HG03064 (cell line): ENCODE measurements around the gene SPAG8.

Source experiments
- ATAC-seq: cut with Tn5 transposase; IDR thresholded peaks from one replicate; pipeline ENCODE4 v1.9.1; 2021; ENCODE audit warnings: low read depth; ENCODE audit not compliant: unreplicated experiment

SPAG8 gene, protein sequence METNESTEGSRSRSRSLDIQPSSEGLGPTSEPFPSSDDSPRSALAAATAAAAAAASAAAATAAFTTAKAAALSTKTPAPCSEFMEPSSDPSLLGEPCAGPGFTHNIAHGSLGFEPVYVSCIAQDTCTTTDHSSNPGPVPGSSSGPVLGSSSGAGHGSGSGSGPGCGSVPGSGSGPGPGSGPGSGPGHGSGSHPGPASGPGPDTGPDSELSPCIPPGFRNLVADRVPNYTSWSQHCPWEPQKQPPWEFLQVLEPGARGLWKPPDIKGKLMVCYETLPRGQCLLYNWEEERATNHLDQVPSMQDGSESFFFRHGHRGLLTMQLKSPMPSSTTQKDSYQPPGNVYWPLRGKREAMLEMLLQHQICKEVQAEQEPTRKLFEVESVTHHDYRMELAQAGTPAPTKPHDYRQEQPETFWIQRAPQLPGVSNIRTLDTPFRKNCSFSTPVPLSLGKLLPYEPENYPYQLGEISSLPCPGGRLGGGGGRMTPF

DNA sequence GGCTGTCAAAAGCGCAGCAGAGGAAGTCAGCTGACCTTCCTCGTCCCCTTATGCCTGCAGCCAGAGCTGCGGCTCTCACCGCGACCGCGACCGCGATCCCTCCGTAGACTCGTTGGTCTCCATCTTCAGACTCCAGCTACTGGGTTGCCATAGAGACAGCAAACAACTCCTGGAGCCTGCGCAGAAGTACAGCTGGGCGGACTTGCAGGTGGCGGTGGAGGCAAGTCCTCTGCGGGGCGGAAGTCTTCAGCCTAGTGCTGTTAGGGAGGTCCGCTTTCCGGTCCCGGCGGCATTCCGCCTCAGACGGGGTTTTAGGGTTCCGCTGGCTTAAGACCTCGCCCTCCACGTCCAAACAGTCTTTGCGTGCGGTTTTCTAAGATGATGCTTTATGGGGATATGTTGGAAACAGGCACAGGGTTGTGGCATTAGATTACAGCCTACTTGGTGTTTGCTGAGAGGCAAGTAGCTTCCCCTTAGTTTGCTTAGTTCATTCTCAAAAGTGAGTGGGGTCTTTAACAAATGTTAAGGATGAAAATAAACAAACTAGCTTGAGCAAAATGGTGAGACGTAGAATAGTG is at the start of gene SPAG8:
Gene SPAG8 (minus strand): TSS at position 238 of the 578 bp plus-strand sequence. CDS start 115 bp downstream, at position 123.
- ATAC-seq: peak; percentile 47

DNA sequence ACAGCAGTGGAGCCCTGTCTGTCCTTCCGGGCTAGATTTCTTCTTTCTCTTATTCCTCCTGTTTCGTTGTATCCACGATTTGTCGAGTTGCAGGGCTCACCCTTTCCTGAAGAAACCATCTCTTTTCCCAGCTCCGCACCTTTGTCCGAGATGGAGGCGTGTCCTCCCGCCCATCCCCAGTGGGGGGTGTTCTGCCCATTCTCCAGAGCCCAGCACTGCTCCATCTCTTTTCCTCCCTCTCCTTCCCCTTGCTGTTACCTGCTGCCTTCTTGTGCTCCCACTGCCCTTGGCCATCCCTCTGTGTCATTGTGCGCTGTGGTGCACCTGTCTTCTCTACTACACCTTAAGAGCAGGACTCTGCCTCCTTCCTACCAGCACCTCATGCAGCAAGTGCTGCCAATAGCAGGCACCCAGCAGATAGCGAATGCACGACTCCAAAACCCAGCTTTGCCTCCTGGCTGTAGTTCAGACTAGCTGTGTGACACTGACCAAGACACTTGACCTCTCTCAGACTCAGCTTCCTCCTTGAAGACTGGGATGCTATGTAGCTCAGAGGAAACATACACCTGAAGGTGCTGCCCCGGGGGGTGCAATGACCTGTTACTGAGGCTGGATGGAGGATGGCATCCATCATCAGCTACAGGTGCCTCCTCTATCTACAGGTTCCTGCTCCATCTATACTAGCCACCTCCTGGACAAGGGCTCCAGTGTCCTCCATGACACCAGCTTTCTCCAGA is 49.3 kb upstream of the SPAG8 start:
- ATAC-seq: no peak

DNA sequence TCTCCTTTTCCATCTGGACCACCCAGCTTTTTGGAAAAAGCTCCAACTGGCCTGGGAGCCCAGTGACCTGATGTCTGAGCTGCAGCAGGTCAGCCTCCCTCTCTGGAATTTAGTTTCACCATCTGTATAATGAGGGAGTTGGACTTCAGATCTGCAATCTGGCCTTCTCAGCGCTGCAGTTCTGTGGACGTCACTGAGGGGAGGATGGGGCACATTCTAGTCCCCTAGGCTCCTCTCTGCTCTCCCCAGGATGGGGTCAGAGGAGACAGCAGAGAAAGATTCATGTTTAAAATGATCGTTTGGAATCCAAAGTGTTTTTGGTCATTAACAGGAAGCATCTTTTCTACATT is 47.9 kb upstream of the SPAG8 start:
- no peak for ATAC-seq

DNA sequence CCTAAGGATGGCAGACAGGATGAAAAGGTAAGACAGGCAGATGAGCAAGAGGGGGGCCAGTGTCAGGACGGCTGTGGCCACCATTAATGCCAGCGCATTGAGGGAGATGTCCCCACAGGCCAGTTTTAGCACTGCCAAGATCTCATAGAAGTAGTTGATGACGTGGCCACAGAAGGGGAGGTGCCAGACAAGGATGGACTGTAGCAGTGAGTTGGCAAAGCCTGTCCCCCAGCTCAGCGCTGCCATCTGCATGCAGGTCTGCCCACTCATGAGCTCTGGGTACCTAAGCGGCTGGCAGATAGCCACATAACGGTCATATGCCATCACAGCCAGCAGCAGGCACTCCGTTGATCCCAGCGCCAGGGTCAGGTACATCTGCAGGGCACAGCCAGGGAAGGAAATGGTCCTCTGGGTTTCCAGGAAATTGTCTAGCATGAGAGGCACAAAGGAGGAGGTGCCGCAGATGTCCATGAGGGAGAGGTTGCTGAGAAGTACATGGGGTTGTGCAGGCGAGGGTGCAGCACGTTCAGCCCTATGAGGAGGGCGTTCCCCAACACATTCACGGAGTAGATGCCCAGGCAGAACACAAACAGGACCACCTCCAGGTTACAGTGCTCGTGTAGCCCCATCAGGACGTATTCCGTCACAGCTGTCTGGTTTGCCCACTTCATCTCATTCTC is 47.4 kb upstream of the SPAG8 start:
- ATAC-seq: no peak

DNA sequence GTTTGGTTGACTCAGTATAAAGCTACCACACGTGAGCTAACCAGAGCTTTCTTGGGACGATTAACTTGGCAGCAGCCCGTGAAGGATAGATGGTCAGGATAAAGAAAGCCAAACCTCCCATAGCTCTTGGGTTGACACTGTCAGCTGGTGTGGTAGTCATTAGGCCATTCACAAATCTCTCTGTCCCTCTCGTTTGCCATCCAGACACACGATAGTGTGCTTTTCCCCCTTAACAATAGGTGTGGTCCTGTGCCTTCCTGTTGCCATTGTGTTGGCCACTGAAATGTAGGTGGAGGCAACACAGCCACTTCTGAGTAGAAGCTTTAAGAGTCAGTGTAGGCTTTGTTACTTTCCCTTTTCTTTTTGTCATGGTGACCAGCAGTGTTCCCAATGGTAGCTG is 46.4 kb upstream of the SPAG8 start:
- no peak for ATAC-seq

DNA sequence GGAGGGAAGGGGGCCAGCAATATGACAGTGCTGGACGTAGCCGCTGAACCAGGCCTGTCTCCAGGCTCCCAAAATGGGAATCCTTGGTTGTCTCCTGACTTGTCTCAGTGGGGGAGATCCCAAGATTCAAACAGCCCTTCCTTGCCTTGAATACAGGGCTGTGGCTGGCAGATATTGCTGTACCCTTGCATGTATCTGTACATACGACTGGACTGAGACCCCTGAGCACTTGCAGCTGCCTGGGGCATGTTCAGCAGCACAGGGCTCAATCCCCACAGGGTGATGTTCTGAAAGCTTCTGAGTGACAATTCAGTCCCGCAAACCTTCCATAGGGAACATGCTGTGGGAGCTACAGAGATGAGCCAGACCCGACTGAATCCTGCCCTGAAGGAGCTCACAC is 44.8 kb upstream of the SPAG8 start:
- ATAC-seq: no peak

DNA sequence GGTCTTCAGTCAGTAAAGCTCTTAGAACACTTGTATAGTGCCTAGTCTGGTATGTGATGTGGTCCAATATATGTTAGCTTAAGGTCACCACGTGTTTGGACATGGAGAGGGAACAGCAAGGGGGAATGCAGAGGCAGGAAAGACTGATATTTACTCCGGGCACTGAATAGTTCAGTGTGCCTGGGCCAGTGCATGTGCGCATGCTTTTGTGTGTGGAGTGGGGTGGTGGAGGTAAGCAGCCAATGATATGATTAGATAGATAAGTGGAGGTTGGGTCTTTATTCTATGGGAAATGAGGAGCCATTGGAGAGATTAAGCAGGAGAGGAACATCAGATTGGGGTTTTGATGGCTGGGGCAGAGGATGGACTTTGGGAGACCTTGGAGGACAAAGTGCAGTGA is 44.1 kb upstream of the SPAG8 start:
- no peak for ATAC-seq

DNA sequence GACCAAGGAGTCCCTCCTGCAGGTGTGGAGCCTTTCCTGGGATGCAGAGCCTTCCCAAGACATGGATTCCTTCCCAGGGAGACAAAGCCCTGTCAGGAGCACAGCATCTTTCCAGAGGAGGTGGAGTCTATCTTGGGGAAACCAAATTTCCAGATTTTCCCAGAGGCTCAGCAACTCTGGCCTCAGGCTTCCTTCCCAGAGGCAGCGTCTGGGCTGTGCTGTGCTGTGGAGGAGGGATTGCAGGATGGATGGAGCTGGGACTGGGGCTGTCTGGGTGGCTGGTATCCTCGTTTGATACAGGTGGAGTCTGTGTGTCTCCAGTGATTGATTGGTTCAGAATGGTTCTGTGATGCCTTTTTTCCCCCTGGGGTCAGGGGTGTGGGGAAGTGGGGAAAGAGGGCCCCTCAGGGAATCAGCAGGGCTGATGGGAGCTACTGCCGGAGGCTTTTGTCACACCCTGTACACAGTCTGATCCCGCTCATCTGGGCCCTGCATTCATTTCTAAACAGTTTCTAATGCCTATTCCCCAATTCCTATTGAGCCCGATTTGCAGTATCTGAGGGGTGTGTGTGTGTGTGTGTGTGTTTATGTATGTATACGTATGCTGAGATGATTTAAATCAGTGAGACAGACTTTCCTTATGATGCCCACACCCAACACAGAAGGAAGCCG is 42.2 kb upstream of the SPAG8 start:
- no peak for ATAC-seq

DNA sequence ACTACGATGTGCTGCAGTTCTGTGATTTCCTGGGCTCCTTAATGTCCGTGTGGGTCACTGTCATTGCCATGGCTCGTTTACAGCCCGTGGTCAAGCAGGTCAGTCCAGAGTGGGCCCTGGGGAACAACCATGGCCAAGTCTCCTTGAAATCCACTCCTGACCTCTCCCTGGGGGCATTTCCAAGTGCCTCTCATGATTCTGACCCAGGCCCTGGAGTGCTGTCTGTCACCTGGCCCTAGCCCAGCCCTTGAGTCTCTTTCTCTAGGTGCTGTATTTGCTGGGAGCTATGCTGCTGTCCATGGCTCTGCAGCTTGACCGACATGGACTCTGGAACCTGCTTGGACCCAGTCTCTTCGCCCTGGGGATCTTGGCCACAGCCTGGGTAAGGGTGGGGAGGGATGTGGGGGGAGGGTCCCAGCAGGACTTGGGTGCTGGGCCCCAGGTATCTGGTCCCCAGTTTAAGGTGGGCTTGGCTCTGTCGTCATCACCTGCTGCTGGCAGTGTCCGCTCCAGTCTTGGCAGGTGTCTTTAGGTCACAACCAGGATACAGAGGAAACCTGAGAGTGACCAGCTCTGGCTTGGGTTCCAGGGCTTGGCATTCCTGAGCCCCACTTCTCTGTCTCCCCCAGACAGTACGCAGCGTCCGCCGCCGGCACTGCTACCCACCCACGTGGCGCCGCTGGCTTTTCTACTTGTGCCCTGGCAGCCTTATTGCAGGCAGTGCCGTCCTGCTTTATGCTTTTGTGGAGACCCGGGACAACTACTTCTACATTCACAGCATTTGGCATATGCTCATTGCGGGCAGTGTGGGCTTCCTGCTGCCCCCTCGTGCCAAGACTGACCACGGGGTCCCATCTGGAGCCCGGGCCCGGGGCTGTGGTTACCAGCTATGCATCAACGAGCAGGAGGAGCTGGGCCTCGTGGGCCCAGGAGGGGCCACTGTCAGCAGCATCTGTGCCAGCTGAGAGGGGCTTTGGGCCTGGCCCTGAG is 41.1 kb upstream of the SPAG8 start:
- no peak for ATAC-seq

DNA sequence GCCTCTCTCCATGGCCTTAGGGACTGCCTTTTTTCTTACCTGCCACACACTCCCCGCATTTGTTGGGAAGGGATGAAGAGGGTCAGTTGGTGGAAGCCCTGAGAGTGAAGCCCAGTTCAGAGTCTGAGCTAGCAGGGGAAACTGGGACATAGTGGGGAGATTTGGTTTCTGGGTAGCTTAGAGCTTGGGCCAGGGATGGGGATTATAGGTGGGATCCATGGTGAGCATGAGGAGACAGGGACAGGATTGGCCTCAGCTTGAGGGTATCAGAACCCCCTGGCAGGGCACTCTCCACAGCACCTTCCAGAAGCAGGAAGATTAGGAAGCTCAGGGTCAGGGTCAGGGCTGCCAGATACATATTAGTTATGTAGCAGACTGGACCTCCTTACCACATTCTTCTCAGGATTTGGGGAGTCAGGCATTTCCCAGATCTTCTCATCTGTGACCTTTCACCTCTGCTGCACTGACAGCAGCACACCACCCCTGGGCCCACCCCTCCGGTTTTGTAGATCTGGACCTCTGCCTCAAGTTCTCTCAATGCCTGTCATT is 40.3 kb upstream of the SPAG8 start:
- ATAC-seq: no peak

DNA sequence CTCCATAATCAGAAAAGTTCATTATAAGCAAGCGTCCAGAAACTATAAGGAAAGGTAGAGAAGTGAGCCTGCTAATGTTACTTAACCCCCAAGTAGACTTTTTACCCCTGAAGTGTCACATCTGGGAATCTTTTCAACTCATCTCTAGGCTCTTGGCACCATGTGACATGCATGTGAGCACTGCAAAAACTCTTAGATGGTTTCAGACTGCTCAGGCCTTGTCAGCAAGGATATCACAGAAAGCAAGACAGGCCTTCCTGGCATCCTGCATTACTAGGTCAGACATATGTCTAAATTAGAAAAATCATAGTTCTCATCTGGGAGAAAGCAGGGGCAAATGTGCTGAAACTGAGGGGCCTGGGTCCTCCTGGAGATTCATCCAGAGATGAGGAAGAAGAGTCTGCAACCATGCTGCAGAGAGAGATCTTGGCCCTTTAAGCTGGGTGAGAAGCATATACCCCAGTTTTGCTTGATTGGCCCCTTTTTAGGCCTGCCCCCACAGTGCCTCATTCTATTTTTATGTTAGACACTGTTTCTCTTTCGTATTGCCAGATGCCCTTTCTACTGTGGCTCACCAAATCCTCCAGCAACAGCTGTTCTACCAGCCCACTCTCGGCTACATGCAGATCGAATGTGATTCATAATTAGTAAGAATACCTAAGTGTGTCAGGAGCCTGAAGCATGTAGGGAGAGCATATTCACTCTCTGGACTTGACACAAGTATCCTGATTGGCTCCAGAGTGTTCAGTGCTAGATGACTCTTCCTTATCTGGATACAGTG is 35.9 kb upstream of the SPAG8 start:
- ATAC-seq: peak; percentile 77

DNA sequence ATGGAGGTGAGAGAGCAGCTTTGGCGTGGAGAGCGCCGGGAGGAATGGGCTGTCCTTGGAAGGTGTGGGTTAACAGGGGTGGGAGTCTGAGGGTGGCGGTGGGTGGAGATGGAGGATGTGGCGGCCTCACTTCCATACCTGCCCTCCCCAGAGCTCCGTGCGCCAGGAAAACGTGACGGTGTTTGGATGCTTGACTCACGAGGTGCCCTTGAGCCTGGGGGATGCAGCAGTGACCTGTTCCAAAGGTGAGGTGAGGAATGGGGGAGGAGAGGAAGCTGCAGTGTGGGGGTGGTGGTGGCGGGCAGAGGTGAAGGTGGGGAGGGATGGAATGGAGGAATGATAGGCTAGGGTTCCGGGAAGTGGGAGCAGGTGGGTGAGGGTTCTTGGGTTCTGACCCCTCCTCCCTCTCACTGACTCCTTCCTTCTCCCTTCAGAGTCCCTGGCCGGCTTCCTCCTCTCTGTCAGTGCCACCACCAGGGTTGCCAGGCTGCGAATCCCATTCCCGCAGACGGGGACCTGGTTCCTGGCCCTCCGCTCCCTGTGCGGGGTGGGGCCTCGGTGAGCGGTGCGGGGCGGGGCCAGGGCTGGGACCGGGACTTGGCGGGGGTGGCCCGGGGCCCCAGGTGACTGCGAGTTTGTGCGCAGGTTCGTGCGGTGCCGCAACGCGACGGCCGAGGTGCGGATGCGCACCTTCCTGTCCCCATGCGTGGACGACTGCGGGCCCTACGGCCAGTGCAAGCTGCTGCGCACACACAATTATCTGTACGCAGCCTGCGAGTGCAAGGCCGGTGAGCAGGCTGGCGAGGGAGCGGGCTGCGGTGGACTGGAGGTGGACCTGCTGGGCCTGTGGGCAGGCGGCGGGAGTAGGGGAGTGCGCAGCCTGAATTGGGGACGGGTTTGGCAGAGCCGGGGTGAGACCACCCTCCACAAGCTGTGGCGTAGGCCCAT is 34.0 kb upstream of the SPAG8 start:
- ATAC-seq: no peak

DNA sequence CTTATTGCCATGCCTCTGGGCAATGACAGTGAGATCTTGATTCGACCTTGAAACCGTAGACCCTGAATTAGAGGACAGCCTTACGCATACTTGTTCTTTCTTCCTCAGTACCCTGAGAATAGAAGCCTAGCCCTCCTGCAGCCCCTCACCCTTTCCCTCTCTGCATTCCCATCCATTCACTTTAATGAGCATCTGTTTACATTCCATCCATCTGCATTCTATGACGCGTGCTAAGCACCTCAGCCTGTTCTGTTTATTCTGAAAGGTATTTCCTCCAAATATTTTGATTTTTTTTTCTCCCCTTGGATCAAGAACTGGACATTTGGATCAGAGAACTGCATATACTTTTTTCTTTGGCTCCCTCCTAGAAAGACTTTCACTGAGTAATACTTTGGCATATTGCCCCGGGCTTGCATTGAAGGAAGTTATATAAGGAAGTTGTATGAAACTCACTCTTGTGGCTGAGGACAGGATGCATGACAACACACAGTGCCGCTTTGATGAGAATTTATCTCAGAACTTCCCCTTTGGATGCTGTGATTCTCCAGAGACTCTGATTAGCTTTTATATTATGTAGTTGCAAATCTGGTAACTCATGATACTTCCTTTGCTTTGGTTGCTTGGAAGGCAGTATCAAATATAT is 32.7 kb upstream of the SPAG8 start:
- no peak for ATAC-seq

DNA sequence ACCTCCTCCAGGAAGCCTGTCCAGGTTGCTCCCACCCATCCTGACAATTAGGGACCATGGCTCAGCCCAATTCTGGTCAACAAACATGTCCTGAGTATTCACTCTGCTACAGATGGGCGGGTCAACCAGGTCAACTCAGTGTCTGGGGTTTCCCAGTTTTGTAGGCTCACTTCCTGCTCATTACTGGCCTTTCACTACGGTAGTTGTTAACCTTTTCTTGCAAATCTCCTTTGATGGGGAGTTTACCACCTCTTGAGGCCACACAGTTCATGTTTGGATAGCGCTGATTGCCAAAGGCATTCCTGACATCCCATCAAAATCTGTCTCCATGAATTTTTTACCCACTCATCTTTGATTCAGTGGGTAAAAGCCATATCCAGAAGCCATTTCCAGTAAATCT is 30.7 kb upstream of the SPAG8 start:
- ATAC-seq: no peak

DNA sequence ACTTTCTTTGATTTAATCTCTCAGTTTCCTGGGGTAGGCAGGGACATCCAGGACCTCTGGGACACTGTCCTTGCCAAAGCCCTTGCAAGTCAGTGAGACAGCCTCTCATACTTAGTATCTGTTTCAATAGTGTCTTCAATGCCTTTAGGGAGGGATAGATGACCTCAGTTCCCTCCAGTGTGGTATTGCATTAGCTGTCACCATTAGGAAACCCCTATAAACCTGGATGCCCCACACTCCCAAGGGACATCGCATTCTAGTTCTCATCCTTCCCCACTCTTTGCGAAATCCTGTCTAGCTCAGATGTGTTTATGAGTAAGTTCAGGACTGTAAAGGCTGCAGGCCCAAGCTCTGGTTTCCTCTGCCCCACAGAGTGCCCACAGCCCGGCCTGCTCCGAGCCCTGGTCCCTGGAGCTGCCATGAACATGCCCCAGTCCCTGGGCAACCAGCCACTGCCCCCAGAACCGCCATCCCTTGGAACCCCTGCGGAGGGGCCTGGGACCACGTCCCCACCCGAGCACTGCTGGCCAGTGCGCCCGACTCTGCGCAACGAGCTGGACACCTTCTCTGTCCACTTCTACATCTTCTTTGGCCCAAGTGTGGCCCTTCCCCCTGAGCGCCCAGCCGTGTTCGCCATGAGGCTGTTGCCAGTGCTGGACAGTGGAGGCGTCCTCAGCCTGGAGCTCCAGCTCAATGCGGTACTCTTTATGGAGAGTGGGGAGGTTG is 30.1 kb upstream of the SPAG8 start:
- ATAC-seq: no peak

DNA sequence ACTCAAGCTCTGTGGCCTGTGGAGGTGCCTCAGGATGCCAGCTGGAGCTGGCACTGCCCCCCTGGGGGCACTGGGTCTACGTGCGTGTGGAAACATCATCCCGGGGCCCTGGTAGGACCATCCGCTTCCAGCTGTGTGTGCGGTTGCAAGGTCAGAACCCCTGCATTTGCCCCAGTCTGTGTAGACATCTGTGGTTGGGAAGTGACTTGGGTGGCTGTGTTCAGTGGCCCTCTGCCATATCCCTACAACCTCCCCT is 29.5 kb upstream of the SPAG8 start:
- ATAC-seq: no peak
